Neural cell (in vitro differentiated cells): ENCODE results near the gene PIK3AP1. TPM values are rescaled to one million over a fixed set of nuclear protein-coding genes. Genes with fewer than 3 reads are reported as not detected.

Experiments
- H2AFZ ChIP-seq: fragments of 200-600, 300-800 bp; sonication (generic), shearing (Covaris generic); 2 replicates; pipeline ENCODE4 v1.6.0; 2014; ENCODE audit warnings: low read depth, mild to moderate bottlenecking, antibody characterized with exemption, low read length, moderate library complexity
- H3F3A ChIP-seq: fragments of 200-600 bp; shearing (Covaris generic); 2 replicates; pipeline ENCODE4 v1.6.1; 2016; ENCODE audit warnings: mild to moderate bottlenecking, moderate library complexity, mixed read lengths, antibody characterized with exemption, low read length; ENCODE audit not compliant: insufficient read depth, poor library complexity, severe bottlenecking
- H3K27ac ChIP-seq: fragments of 200-600, 300-800 bp; sonication (generic), shearing (Covaris generic); 2 replicates; pipeline ENCODE4 v1.5.1; 2014; ENCODE audit warnings: mild to moderate bottlenecking, low read length, moderate library complexity
- H3K27me3 ChIP-seq: fragments of 300-800, 200-600 bp; sonication (generic), shearing (Covaris generic); 2 replicates; pipeline ENCODE4 v1.6.0; 2014; ENCODE audit warnings: mild to moderate bottlenecking, low read depth, low read length, moderate library complexity; ENCODE audit not compliant: insufficient read depth
- H3K36me3 ChIP-seq: fragments of 300-800, 200-600 bp; sonication (generic), shearing (Covaris generic); 2 replicates; pipeline ENCODE4 v1.5.1; 2014; ENCODE audit warnings: mild to moderate bottlenecking, antibody characterized with exemption, low read length, moderate library complexity; ENCODE audit not compliant: insufficient read depth
- H3K4me2 ChIP-seq: fragments of 300-800, 200-600 bp; sonication (generic), shearing (Covaris generic); 2 replicates; pipeline ENCODE4 v1.6.0; 2014; ENCODE audit warnings: mild to moderate bottlenecking, low read length
- H3K4me3 ChIP-seq: fragments of 300-800, 200-600 bp; sonication (generic), shearing (Covaris generic); 2 replicates; pipeline ENCODE4 v1.5.1; 2014; ENCODE audit warnings: mild to moderate bottlenecking, low read length, moderate library complexity
- H3K79me2 ChIP-seq: fragments of 200-600 bp; shearing (Covaris generic); replicated peaks from 2 replicates; pipeline ENCODE4 v1.6.0; 2014; ENCODE audit warnings: mild to moderate bottlenecking, low read length, moderate library complexity; ENCODE audit not compliant: insufficient read depth
- H3K9ac ChIP-seq: fragments of 300-800, 200-600 bp; sonication (generic), shearing (Covaris generic); 2 replicates; pipeline ENCODE4 v1.6.1; 2016; ENCODE audit warnings: mild to moderate bottlenecking, low read length, mixed read lengths
- H3K9me2 ChIP-seq: fragments of 200-600 bp; shearing (Covaris generic); 2 replicates; pipeline ENCODE4 v1.6.1; 2016; ENCODE audit warnings: mild to moderate bottlenecking, low read length, mixed read lengths; ENCODE audit not compliant: insufficient read depth
- H3K9me3 ChIP-seq: fragments of 200-600, 300-800 bp; sonication (generic), shearing (Covaris generic); 2 replicates; pipeline ENCODE4 v1.6.1; 2016; ENCODE audit warnings: mild to moderate bottlenecking, mixed run types, low read length, moderate library complexity, mixed read lengths
- H4K20me1 ChIP-seq: fragments of 200-600 bp; shearing (Covaris generic); 2 replicates; pipeline ENCODE4 v1.6.1; 2016; ENCODE audit warnings: mild to moderate bottlenecking, mixed run types; ENCODE audit not compliant: insufficient read depth
- EP300 ChIP-seq: fragments of 450-650 bp; conservative IDR thresholded peaks from 2 replicates; pipeline ENCODE4 v1.6.1; 2014; ENCODE audit warnings: antibody characterized with exemption, mild to moderate bottlenecking, moderate library complexity; ENCODE audit not compliant: poor library complexity, severe bottlenecking
- MXI1 ChIP-seq: fragments of 450-650 bp; conservative IDR thresholded peaks from 2 replicates; pipeline ENCODE4 v1.6.1; 2014; ENCODE audit warnings: antibody characterized with exemption, mild to moderate bottlenecking; ENCODE audit not compliant: poor library complexity, severe bottlenecking
- POLR2AphosphoS5 ChIP-seq: IDR thresholded peaks from 2 replicates; pipeline ENCODE4 v1.6.1; 2012
- RAD21 ChIP-seq: fragments of 450-650 bp; conservative IDR thresholded peaks from 2 replicates; pipeline ENCODE4 v1.6.1; 2014; ENCODE audit warnings: antibody characterized with exemption, mild to moderate bottlenecking, moderate library complexity
- REST ChIP-seq: IDR thresholded peaks from 2 replicates; pipeline ENCODE4 v1.6.1; 2012; ENCODE audit warnings: borderline replicate concordance
- SMC3 ChIP-seq: fragments of 450-650 bp; conservative IDR thresholded peaks from 2 replicates; pipeline ENCODE4 v1.6.1; 2014; ENCODE audit warnings: antibody characterized with exemption, mild to moderate bottlenecking, moderate library complexity; ENCODE audit not compliant: poor library complexity
- TAF1 ChIP-seq: IDR thresholded peaks from 2 replicates; pipeline ENCODE4 v1.6.1; 2012; ENCODE audit warnings: low read depth
- polyA plus RNA-seq: library from polyadenylated mRNA; depleted of rRNA; stranded (reverse); fragments of >200 nt; gene quantifications from 2 replicates; pipeline ENCODE4 v1.2.3, GENCODE V29; 2014

Gene PIK3AP1
- polyA plus RNA-seq, 1 donor from 2014 or later: 0.05 TPM

DNA sequence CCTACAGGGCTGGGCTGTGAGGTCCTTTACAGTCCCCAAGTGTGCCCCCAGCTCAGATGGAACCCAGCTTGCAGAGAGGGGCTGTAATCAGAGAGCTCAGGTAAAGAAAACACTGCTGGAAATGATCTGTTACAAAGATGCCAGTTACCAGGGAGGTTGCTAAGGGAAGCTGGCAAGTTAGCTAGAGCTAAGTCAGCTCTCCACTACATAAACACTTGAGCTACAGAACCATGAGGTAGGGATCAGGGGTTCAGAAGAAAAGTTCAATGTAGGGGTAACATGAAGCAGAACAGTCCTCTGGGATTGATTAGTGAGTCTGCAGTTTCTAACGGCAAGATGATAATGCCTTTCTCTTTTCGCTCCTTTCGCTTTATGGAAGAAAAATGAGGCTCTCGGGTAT, 80.4 kb downstream of the PIK3AP1 start:
- no peaks in the 10 kb centered on the region for H3K36me3 ChIP-seq
- TF ChIP-seq EP300: peak; percentile 35
- no peak for TF ChIP-seq REST
- peak; percentile 13 for TF ChIP-seq POLR2AphosphoS5
- no peak for TF ChIP-seq TAF1
- TF ChIP-seq MXI1: no peak
- no peak for TF ChIP-seq RAD21
- H3K9me2 ChIP-seq: no peaks in the 10 kb centered on the region
- H2AFZ ChIP-seq: no peak overlapping the region
- no peak overlapping the region for H3K4me2 ChIP-seq
- no peaks in the 10 kb centered on the region for H4K20me1 ChIP-seq
- peak overlapping the region; percentile 26 for H3K27ac ChIP-seq
- H3F3A ChIP-seq: no peaks in the 10 kb centered on the region
- no peaks in the 10 kb centered on the region for H3K27me3 ChIP-seq
- H3K79me2 ChIP-seq: no peaks in the 10 kb centered on the region
- H3K9me3 ChIP-seq: no peaks in the 10 kb centered on the region
- H3K9ac ChIP-seq: peak overlapping the region; percentile 22
- H3K4me3 ChIP-seq: peak overlapping the region; percentile 23

- no peaks in the 10 kb centered on the region for H3K79me2 ChIP-seq
These were observed 81.6 kb downstream of the PIK3AP1 start for GRCh38 chr10:96638696-96639095.

More at GRCh38 chr10:96638696-96639095, 81.6 kb downstream of the PIK3AP1 start:
- Histone ChIP-seq H3K27me3 (no peaks in the 10 kb centered on the region), H3K36me3 (no peaks in the 10 kb centered on the region), H3K9me3 (no peaks in the 10 kb centered on the region), H4K20me1 (no peaks in the 10 kb centered on the region), H3K4me3 (no peak overlapping the region), H3K9me2 (no peaks in the 10 kb centered on the region), H3K27ac (no peak overlapping the region), H3K9ac (no peak overlapping the region), H3F3A (no peaks in the 10 kb centered on the region), H2AFZ (no peak overlapping the region), H3K4me2 (no peak overlapping the region)
- no peak for TF ChIP-seq SMC3
- no peak for TF ChIP-seq REST
- no peak for TF ChIP-seq RAD21
